ENCODE measurements around the gene PROC.
A peak's percentile ranks its signal among the peaks of the same experiment; 100 is the strongest.
"Not testable (repeated sequence)": the region's sequence is repeated elsewhere in the genome, so short reads cannot be mapped to it uniquely, and the experiment has no call there.

PROC gene

DNA sequence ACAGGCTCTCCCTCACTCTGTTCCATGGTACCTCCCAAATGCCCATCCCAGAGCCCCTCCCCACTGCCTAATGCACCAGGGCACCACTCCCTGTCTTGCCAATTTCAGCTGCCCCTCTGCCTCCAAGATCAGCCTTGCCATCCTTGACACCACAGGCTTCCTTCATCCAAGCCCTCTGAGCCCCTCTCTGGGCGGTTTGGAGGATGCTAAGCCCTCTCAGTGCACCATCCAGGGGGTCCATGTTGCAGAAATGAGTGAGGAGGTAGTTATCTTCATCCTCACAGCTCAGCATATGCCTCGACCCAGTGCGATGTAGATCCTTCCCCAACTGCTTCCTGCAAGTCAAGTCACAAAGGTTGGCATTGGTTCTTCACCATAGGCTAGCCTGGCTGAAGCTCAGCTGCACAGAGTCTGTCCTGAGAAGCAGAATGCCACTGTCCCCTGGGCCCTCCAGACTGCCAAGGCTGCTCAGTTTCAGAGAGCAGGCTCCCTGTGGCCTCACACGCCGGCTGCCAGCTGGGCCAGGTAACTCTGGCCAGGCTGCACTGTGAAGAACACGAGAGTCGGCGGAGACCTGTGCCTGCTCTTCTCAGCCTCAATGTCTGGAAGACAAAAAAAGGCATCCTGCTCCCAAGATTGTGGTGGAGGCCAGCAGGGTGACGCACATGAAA, 20.5 kb upstream of the PROC start:
- DNase-seq, result no peak

DNA sequence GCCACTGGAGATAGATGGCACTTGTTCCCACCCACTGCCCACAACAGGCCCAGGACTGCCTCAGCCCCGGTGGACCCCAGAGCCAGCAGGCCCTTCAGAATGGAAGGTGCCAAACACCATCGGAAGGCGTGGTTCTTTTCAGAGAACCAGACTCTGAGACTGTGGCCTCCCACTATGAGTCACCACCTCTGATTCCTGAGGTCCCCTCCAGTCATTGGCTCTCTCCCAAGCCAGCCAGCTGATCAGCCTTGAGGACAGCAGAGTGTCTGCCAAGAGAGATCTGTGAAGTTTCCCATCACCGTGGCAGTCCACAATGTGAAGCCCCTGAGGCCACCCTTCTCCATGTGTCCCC, 20.0 kb upstream of the PROC start:
- no peak for DNase-seq

GRCh38 chr2:127400533-127400896, 17.7 kb upstream of the PROC start:
- DNase-seq, result no peak

GRCh38 chr2:127400897-127401756, 17.1 kb upstream of the PROC start:
- no peak for DNase-seq

DNA sequence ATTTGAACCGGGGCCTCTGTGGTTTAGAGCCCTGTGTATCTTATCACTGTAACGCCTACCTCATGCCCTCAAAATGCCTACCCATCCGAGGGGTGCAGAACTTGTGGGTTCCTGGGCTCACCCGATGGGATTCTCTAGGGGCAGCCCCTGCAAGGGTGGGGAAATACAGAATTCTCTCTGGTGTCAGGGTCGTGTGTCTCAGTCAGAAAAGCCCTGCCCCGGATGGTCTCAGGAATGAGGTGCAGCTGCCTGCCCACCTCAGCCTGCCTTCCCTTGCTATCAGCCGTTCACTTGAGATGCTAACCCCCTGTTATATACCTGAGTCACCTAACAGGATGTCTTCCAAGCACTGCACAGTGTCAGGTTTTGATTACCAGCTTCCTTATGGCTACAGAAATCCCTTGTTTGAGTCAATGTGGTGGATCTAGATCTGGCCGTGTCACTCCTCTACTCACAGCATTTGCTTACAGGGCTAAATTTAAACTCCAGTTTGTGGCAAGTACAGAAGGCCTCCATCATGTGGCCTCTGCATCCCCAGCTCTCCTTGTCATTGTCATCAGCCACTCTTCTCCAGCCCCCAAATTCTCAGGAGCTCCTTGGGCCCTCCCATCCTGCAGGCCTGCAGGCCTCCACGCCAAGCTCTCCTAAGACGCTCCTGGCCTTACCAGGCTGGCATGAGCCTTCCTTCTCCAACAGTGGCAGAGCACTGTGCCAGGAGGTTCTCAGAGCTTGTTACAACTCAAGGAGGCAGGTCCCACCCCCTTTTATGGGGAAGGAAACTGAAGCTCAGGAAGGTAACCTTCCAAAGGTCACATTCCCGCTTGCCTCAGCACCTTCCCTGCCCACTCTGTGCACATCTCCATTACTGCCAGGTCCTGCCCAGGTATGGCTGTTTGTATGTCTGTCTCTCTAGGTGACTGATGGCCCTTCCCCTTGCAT, 16.2 kb upstream of the PROC start:
- no peak for DNase-seq

DNA sequence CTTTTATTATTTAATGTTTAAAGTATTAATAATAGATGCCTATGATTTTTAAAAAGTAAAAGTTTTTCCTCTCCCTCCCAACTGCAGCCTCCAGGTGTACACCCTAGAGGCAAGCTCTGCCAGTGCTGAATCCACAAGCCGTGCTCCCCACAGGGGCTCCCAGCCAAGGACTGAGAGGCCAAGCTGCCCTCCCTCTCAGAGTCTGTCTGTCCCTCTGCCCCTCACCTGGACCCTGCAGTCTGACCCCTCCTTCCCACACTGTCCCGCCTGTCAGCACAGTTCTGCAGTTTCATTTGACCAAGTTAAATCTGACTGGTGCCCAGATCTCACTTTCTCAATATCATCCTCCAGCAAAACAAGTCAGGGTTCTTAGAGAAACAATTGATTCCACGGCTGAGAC, 14.8 kb upstream of the PROC start:
- no peak for DNase-seq

DNA sequence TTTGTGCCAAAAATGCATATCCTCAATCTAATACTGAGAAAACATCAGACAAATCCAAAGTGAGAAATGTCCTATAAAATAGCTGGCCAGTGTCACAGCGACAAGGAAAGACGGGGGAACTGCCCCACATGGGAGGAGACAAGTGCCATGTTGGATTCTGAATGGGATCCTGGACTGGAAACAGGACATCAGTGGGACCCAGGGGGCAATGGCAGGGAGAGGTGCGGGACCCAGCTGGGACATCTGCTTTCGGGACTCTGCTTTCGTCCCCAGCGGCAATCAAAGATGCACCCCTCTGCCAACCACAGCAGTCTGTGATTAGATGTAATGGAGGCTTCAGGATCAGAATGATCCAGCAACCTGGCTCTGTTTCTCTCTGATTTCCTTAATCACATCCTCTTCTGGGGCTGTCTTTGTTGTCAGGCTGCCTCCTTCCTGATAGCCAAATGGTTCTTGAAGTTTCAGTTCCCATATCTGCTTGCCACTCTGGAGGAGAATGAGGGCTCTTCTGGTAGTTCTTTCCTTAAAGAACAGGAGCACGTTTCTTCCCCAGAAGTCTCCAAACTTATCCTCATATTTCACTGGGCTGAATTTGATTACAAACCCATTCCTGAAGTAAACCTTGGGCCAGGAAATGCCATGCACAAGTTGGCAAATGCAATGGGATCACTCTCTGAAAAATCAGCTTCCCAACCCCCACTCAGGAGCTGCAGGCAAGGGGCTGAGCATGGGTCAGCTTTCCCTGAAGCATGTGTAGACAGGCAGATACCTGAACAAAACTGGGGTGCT, 13.6 kb upstream of the PROC start:
- no peak for DNase-seq

DNA sequence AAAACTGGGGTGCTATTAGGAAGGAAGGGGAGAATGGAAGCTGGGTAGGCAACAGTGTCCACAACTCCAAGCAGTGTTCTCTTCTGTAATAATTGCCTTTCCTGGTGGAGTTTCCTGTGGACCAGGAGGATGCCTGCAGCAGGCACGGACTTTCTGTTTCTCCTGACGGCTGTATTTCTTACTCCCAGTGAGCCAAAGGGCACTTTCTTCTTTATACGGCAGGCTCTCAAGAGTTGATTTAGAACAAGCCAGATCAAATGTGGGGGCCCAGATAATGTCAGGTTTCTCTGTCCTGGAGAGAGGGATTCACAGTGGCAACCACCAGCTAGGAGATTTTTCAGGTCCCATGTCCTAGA, 13.0 kb upstream of the PROC start:
- DNase-seq, result no peak

DNA sequence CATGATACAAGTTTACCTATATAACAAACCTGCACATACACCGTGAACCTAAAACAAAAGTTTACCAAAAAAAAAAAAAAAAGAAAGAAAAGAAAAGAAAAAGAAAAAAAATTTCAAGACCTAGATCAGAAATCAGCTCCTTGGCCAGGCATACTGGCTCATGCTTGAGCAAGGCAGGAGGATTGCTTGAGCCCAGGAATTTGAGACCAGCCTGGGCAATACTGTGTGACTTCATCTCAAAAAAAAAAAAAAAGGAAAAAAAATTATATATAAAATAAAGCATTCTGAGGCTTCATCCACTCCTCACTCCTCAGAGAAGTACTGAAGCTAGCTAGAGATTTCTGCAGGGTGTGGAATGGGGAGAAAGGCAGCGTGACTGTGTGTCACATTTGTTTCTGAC, 11.8 kb upstream of the PROC start:
- DNase-seq, result no peak

DNA sequence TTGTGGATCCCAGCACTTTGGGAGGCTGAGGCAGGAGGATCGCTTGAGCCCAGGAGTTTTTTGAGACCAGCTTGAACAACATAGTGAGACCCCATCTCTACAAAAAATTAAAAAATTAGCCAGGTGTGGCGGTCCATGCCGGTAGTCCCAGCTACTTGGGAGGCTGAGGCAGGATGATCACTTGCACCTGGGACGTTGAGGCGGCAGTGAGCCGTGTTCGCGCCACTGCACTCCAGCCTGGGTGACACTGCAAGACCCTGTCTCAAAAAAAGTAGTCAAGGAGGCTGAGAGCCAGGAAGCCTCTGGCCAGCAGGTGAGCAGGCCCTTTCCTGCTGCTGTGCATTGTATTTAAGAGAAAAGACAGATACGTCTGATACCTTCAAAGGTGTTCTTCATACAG, 11.1 kb upstream of the PROC start:
- no peak for DNase-seq

GRCh38 chr2:127407661-127408003, 10.6 kb upstream of the PROC start:
- DNase-seq, result no peak

GRCh38 chr2:127408004-127408806, 10.0 kb upstream of the PROC start:
- DNase-seq, result peak; percentile 94

DNA sequence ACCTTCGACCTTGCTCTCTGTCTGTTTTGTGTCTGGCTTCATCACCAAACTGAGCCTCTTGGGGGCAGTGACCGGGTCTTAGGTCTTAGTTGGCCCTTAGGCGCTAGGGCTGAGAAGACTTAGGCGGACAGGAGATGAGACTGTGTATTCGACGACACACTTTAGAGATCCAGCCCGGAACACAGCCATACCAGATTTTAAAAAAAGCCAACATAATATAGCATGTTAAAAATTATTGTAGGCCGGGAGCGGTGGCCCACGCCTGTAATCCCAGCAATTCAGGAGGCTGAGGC, 9.5 kb upstream of the PROC start:
- no peak for DNase-seq

DNA sequence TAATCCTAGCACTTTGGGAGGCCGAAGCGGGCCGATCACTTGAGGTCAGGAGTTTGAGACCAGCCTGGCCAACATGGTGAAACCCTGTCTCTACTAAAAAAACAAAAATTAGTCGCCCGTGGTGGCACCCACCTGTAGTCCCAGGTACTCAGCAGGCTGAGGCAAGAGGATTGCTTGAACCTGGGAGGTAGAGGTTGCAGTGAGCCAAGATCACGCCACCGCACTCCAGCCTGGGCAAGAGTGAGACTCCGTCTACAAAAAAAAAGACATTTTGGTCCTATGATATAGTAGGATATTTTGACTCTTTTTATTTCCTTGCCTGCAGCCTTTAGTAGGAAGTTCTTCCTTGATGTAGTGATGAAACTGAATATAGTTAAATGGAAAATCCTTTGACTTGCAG, 8.5 kb upstream of the PROC start:
- DNase-seq, result not testable (repeated sequence)

- no peak for DNase-seq
Observed at GRCh38 chr2:127410871-127411652, 7.2 kb upstream of the PROC start.

DNA sequence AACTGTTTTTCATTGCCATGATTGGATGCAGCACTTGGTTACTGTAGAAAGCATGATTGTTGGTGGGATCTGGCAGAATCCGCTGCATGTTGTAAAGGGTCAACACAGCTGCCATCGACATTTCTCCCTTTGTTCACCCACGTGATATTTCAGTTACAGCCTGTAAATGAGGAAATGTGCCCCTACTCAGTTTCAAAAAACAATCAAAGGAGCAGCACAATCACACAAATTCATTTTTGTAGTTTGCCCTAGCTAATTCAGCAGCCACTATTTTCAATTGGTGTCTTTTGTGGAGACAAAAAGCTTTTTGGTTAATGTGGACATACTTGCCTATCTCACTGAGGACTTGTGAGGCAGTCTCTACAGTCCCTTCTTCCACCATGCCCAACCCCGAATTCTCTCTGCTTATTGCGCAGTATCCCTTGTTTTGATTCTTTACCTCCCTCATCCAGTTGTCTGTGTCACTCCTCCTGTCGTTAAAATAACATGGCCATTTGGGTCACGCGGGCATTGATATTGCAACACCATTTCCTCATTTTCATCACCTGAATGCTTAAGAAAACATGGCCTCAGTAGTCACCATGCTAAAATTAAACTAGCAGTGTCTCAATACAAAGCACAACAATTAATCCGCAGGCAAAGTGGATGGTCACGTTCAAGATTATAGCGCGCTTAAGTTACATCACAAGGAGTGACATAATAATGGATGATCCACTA, 6.4 kb upstream of the PROC start:
- DNase-seq, result peak; percentile 53

GRCh38 chr2:127413200-127413599, 5.0 kb upstream of the PROC start:
- no peak for DNase-seq

DNA sequence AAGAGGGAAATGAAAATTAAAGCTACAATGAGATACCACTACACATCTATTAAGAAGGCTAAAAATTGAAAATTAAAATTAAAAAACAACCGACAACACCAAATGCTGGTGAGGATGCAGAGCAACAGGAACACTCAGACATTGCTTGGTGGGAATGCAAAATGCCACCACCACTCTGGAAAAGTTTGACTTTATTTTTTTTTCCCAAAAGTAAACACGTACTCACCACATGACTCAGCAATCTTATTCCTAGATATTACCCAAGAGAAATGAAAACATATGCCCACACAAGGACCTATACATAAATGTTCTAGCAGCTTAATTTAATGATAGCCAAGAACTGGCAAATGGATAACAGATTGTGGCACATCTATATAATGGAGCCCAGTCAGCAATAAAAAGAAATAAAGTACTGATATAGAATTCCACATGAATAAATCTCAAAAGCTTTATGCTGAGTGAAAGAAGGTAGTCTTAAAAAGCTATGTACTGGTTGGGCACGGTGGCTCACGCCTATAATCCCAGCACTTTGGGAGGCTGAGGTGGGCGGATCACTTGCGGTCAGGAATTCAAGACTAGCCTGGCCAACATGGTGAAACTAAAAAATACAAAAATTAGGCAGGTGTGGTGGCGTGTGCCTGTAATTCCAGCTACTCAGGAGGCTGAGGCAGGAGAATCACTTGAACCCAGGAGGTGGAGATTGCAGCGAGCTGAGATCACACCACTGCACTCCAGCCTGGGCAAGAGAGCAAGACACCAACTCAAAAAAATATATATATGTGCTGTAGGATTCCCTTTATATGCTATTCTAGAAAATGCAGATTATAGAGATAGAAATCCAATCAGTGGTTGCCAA, 4.2 kb upstream of the PROC start:
- no peak for DNase-seq

- DNase-seq, result no peak
Observed at GRCh38 chr2:127414638-127415592, 3.3 kb upstream of the PROC start.
